ENCODE data around the gene TERT. TPM values are rescaled to one million over a fixed set of nuclear protein-coding genes. Genes with fewer than 3 reads are reported as not detected.

Gene TERT
- total and polyA plus RNA-seq, 2 of the 8 experiments (the other 6 are each of a cell fraction or from before 2014, with no cell fraction given), result 13.1 to 23.1 TPM

DNA sequence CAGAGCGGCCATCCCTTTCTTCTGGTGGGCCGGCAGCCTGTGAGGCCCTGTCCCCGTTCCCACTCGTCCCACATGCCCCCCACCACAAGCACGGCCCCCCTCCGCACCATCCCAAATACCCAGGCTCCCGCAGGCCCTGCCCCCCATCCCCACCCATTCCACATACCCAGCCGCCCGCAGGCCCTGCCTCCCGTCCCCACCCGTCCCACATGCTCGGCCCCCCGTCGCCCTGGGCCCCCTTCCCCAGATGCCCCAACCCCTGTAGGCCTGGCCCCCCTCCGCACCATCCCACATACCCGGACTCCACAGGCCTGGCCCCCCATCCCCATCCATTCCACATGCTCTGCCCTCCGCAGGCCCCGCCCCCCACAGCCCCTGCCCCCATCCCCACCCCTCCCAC lies 82.0 kb downstream of the TERT start (continued):
- TF ChIP-seq TAF7 (optimal IDR thresholded peaks at IDR 0.05; ENCODE audit: borderline replicate concordance, low read depth, low read length) (no peak), BACH1 (IDR thresholded peaks at IDR 0.05; ENCODE audit: low read length) (no peak), KDM4A (IDR thresholded peaks at IDR 0.05; ENCODE audit: low read depth, low read length, severe bottlenecking) (no peak), CBX5 (IDR thresholded peaks at IDR 0.05; ENCODE audit: low read depth, low read length) (no peak)
